ENCODE data around the gene ISG20.

The ISG20 gene

GRCh38 chr15:88686166-88686565, 47.4 kb downstream of the ISG20 start:
- Histone ChIP-seq H3K27ac (no peak overlapping the region), H3K4me3 (ENCODE audit: low read depth in 1 of 2, low read length in 1 of 2) (no peak overlapping the region), H3K4me1 (ENCODE audit: control insufficient read depth in 1 of 2, insufficient read depth in 1 of 2, low read depth in 1 of 2, low read length in 1 of 2) (no peaks in the 10 kb centered on the region), H3K36me3 (no peaks in the 10 kb centered on the region), H3K27me3 (peaks cover 25% of the 10 kb centered on the region), H3K9me3 (no peaks in the 10 kb centered on the region)
- no peak for TF ChIP-seq CTCF (IDR thresholded peaks at IDR 0.05)

- Histone ChIP-seq H3K27me3 (peaks cover 29% of the 10 kb centered on the region), H3K36me3 (no peaks in the 10 kb centered on the region), H3K9me3 (no peaks in the 10 kb centered on the region), H3K4me1 (ENCODE audit: control insufficient read depth in 1 of 2, insufficient read depth in 1 of 2, low read depth in 1 of 2, low read length in 1 of 2) (no peaks in the 10 kb centered on the region), H3K27ac (no peak overlapping the region), H3K4me3 (ENCODE audit: low read depth in 1 of 2, low read length in 1 of 2) (no peak overlapping the region)
- TF ChIP-seq CTCF (IDR thresholded peaks at IDR 0.05) = no peak
Observed at GRCh38 chr15:88688394-88688933, 49.6 kb downstream of the ISG20 start.

- H3K4me1 ChIP-seq (ENCODE audit: control insufficient read depth in 1 of 2, insufficient read depth in 1 of 2, low read depth in 1 of 2, low read length in 1 of 2) = no peaks in the 10 kb centered on the region
- no peak overlapping the region for H3K27ac ChIP-seq
- no peaks in the 10 kb centered on the region for H3K9me3 ChIP-seq
- H3K36me3 ChIP-seq = no peaks in the 10 kb centered on the region
- no peak overlapping the region for H3K4me3 ChIP-seq (ENCODE audit: low read depth in 1 of 2, low read length in 1 of 2)
- no peak for TF ChIP-seq CTCF (IDR thresholded peaks at IDR 0.05)
- H3K27me3 ChIP-seq = peaks cover 29% of the 10 kb centered on the region
Observed at GRCh38 chr15:88690331-88690730, 51.5 kb downstream of the ISG20 start.

GRCh38 chr15:88693191-88693590, 54.4 kb downstream of the ISG20 start:
- no peak for TF ChIP-seq CTCF (IDR thresholded peaks at IDR 0.05)
- Histone ChIP-seq H3K4me1 (ENCODE audit: control insufficient read depth in 1 of 2, insufficient read depth in 1 of 2, low read depth in 1 of 2, low read length in 1 of 2) (no peaks in the 10 kb centered on the region), H3K36me3 (no peaks in the 10 kb centered on the region), H3K4me3 (ENCODE audit: low read depth in 1 of 2, low read length in 1 of 2) (no peak overlapping the region), H3K27ac (no peak overlapping the region), H3K27me3 (peaks cover 26% of the 10 kb centered on the region), H3K9me3 (no peaks in the 10 kb centered on the region)

- no peaks in the 10 kb centered on the region for H3K4me1 ChIP-seq (ENCODE audit: control insufficient read depth in 1 of 2, insufficient read depth in 1 of 2, low read depth in 1 of 2, low read length in 1 of 2)
- H3K36me3 ChIP-seq = no peaks in the 10 kb centered on the region
- no peak overlapping the region for H3K27ac ChIP-seq
- H3K4me3 ChIP-seq (ENCODE audit: low read depth in 1 of 2, low read length in 1 of 2) = no peak overlapping the region
- H3K9me3 ChIP-seq = no peaks in the 10 kb centered on the region
- H3K27me3 ChIP-seq = peaks cover 14% of the 10 kb centered on the region
- TF ChIP-seq CTCF (IDR thresholded peaks at IDR 0.05) = no peak
Observed at GRCh38 chr15:88695101-88695500, 56.3 kb downstream of the ISG20 start.
